HUES48 (cell line): ENCODE results near the gene SP4.

Experiments
- H3K27ac ChIP-seq: one replicate; pipeline ENCODE4 v1.7.0; 2013; ENCODE audit warnings: low read depth, low read length, inconsistent platforms
- H3K27me3 ChIP-seq: 2 replicates; pipeline ENCODE4 v1.6.1; 2013; ENCODE audit warnings: mild to moderate bottlenecking, low read length; ENCODE audit not compliant: control insufficient read depth, insufficient read depth
- H3K36me3 ChIP-seq: 2 replicates; pipeline ENCODE4 v1.6.1; 2013; ENCODE audit warnings: low read length; ENCODE audit not compliant: control insufficient read depth, insufficient read depth
- H3K4me1 ChIP-seq: 2 replicates; pipeline ENCODE4 v1.6.1; 2013; ENCODE audit warnings: mild to moderate bottlenecking, low read length; ENCODE audit not compliant: control insufficient read depth, insufficient read depth
- H3K4me3 ChIP-seq: 2 replicates; pipeline ENCODE4 v1.5.1; 2013; ENCODE audit warnings: mild to moderate bottlenecking, low read depth, low read length
- H3K9ac ChIP-seq: 2 replicates; pipeline ENCODE4 v1.6.1; 2013; ENCODE audit warnings: mild to moderate bottlenecking, low read depth, low read length, moderate library complexity
- H3K9me3 ChIP-seq: 2 replicates; pipeline ENCODE4 v1.6.1; 2013; ENCODE audit warnings: low read length; ENCODE audit not compliant: control insufficient read depth, insufficient read depth

The SP4 gene

DNA sequence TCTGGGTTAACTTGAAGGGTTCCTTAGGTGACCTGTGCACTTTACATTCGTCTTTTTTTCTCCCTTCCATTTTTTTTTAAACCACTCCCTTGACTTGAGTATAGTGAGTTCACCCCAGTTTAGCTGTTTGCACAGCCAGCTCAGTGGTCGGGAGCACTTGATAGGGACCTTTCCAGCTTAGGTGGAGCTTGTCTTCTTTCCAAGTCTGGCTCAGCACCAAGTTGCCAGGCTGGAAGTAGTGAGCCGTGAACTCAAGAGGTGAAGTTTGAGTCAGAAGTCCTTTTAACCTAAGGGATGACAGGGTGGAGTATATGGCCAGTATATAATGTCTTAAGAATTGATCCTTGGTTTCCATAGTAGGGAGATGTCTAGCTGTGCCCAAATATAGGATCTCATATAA lies 122.2 kb downstream of the SP4 start:
- no peak overlapping the region for H3K27ac ChIP-seq
- no peak overlapping the region for H3K4me3 ChIP-seq
- H3K36me3 ChIP-seq = no peaks in the 10 kb centered on the region
- H3K27me3 ChIP-seq = no peaks in the 10 kb centered on the region
- no peaks in the 10 kb centered on the region for H3K9me3 ChIP-seq
- H3K9ac ChIP-seq = no peak overlapping the region
- H3K4me1 ChIP-seq = peaks cover 30% of the 10 kb centered on the region

DNA sequence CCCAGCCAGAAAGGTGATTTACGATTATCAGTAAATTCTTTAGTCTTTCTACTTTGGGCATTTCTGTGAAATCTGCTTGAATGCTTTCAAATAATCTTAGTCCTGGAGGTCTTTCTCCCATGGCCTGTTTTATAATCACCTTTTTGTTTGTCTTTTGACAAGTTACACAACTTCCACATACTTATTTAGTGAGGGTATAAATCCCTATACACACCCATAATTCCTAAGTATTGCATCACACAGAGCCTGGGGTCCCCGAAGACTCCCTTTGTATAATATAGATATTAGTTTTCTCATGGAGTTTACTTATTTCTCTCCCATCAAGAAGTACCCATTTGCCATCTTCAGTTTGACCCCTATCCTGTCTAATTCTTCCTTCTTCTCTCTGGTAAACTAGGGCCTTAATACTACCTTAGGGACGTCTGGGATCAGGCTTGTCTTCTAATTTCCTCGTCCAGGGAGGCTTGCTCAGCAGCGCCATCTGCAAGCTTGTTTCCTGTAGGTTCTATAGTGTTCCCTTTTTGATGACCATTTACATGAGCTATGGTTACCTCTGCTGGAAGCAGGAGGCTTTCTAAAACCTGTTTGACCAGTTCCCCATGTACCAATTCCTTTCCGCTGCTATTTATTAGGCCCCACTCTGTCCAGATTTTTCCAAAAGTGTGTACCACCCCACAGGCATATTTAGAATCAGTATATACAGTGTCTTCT lies 123.1 kb downstream of the SP4 start:
- no peak overlapping the region for H3K4me3 ChIP-seq
- no peaks in the 10 kb centered on the region for H3K27me3 ChIP-seq
- no peak overlapping the region for H3K27ac ChIP-seq
- H3K9me3 ChIP-seq = no peaks in the 10 kb centered on the region
- H3K36me3 ChIP-seq = no peaks in the 10 kb centered on the region
- H3K4me1 ChIP-seq = peaks cover 21% of the 10 kb centered on the region
- no peak overlapping the region for H3K9ac ChIP-seq

GRCh38 chr7:21562385-21562784 lies 134.5 kb downstream of the SP4 start:
- Histone ChIP-seq H3K27ac (no peak overlapping the region), H3K4me3 (no peak overlapping the region), H3K9me3 (no peaks in the 10 kb centered on the region), H3K4me1 (no peaks in the 10 kb centered on the region; the same call in 1 of the 2 replicates), H3K36me3 (peaks cover 11% of the 10 kb centered on the region), H3K9ac (no peak overlapping the region), H3K27me3 (no peaks in the 10 kb centered on the region)
